ENCODE results near the gene CYREN.

CYREN gene

GRCh38 chr7:135186261-135186540 is 15.7 kb upstream of the CYREN start:
- H2AFZ ChIP-seq (ENCODE audit: low read depth, low read length, severe bottlenecking): no peak overlapping the region

GRCh38 chr7:135185471-135186260 is 15.2 kb upstream of the CYREN start:
- Histone ChIP-seq H3K4me3 (ENCODE audit: insufficient read depth, low read length, poor library complexity, severe bottlenecking) (no peak overlapping the region), H3F3A (ENCODE audit: insufficient read depth) (no peaks in the 10 kb centered on the region), H3K27me3 (ENCODE audit: low read length) (no peaks in the 10 kb centered on the region), H3K4me2 (ENCODE audit: low read depth, low read length, poor library complexity, severe bottlenecking) (no peak overlapping the region), H3K9me2 (replicated peaks; ENCODE audit: insufficient read depth, low read length) (no peaks in the 10 kb centered on the region), H4K20me1 (ENCODE audit: low read depth, low read length) (no peaks in the 10 kb centered on the region), H2AFZ (ENCODE audit: low read depth, low read length, severe bottlenecking) (no peak overlapping the region), H3K9me3 (ENCODE audit: insufficient read depth, low read length) (peaks cover 26% of the 10 kb centered on the region; the same call in 1 of the 2 replicates), H3K9ac (ENCODE audit: low read length) (no peak overlapping the region), H3K79me2 (ENCODE audit: insufficient read depth, low read length) (no peaks in the 10 kb centered on the region), H3K36me3 (ENCODE audit: low read length) (peaks cover 5% of the 10 kb centered on the region; the same call in 1 of the 2 replicates), H3K27ac (ENCODE audit: low read depth, low read length) (no peak overlapping the region)
- TF ChIP-seq CTCF (IDR thresholded peaks at IDR 0.05; ENCODE audit: insufficient read depth, low read length, poor library complexity, severe bottlenecking) (no peak), EZH2phosphoT487 (conservative IDR thresholded peaks at IDR 0.05; ENCODE audit: low read length) (no peak)

More at GRCh38 chr7:135186261-135186540, 15.7 kb upstream of the CYREN start:
- no peaks in the 10 kb centered on the region for H3K27me3 ChIP-seq (ENCODE audit: low read length)
- H3K79me2 ChIP-seq (ENCODE audit: insufficient read depth, low read length): no peaks in the 10 kb centered on the region
- H3K4me2 ChIP-seq (ENCODE audit: low read depth, low read length, poor library complexity, severe bottlenecking): no peak overlapping the region
- no peaks in the 10 kb centered on the region for H4K20me1 ChIP-seq (ENCODE audit: low read depth, low read length)
- H3K36me3 ChIP-seq (ENCODE audit: low read length): peaks cover 5% of the 10 kb centered on the region; the same call in 1 of the 2 replicates
- no peak for TF ChIP-seq CTCF (IDR thresholded peaks at IDR 0.05; ENCODE audit: insufficient read depth, low read length, poor library complexity, severe bottlenecking)
- no peak for TF ChIP-seq EZH2phosphoT487 (conservative IDR thresholded peaks at IDR 0.05; ENCODE audit: low read length)
- no peak overlapping the region for H3K9ac ChIP-seq (ENCODE audit: low read length)
- peaks cover 21% of the 10 kb centered on the region; the same call in 1 of the 2 replicates for H3K9me3 ChIP-seq (ENCODE audit: insufficient read depth, low read length)
- H3F3A ChIP-seq (ENCODE audit: insufficient read depth): no peaks in the 10 kb centered on the region
- H3K27ac ChIP-seq (ENCODE audit: low read depth, low read length): no peak overlapping the region
- H3K4me3 ChIP-seq (ENCODE audit: insufficient read depth, low read length, poor library complexity, severe bottlenecking): no peak overlapping the region
- no peaks in the 10 kb centered on the region for H3K9me2 ChIP-seq (replicated peaks; ENCODE audit: insufficient read depth, low read length)

- Histone ChIP-seq H3K4me2 (ENCODE audit: low read depth, low read length, poor library complexity, severe bottlenecking) (no peak overlapping the region), H3K79me2 (ENCODE audit: insufficient read depth, low read length) (no peaks in the 10 kb centered on the region), H3K9me3 (ENCODE audit: insufficient read depth, low read length) (peaks cover 28% of the 10 kb centered on the region; the same call in 1 of the 2 replicates), H3F3A (ENCODE audit: insufficient read depth) (no peaks in the 10 kb centered on the region), H2AFZ (ENCODE audit: low read depth, low read length, severe bottlenecking) (no peak overlapping the region), H3K36me3 (ENCODE audit: low read length) (peaks cover 5% of the 10 kb centered on the region; the same call in 1 of the 2 replicates), H4K20me1 (ENCODE audit: low read depth, low read length) (no peaks in the 10 kb centered on the region), H3K9me2 (replicated peaks; ENCODE audit: insufficient read depth, low read length) (no peaks in the 10 kb centered on the region), H3K4me3 (ENCODE audit: insufficient read depth, low read length, poor library complexity, severe bottlenecking) (no peak overlapping the region), H3K9ac (ENCODE audit: low read length) (no peak overlapping the region), H3K27ac (ENCODE audit: low read depth, low read length) (no peak overlapping the region), H3K27me3 (ENCODE audit: low read length) (no peaks in the 10 kb centered on the region)
- no peak for TF ChIP-seq EZH2phosphoT487 (conservative IDR thresholded peaks at IDR 0.05; ENCODE audit: low read length)
Observed at GRCh38 chr7:135184254-135184841, 13.8 kb upstream of the CYREN start.

- no peak overlapping the region for H3K27ac ChIP-seq (ENCODE audit: low read depth, low read length)
- H3K9ac ChIP-seq (ENCODE audit: low read length): no peak overlapping the region
- H3K4me2 ChIP-seq (ENCODE audit: low read depth, low read length, poor library complexity, severe bottlenecking): no peak overlapping the region
- H3K9me3 ChIP-seq (ENCODE audit: insufficient read depth, low read length): peaks cover 28% of the 10 kb centered on the region; the same call in 1 of the 2 replicates
- no peak overlapping the region for H2AFZ ChIP-seq (ENCODE audit: low read depth, low read length, severe bottlenecking)
- peaks cover 5% of the 10 kb centered on the region; the same call in 1 of the 2 replicates for H3K36me3 ChIP-seq (ENCODE audit: low read length)
- H3F3A ChIP-seq (ENCODE audit: insufficient read depth): no peaks in the 10 kb centered on the region
- H3K4me3 ChIP-seq (ENCODE audit: insufficient read depth, low read length, poor library complexity, severe bottlenecking): no peak overlapping the region
- H3K27me3 ChIP-seq (ENCODE audit: low read length): no peaks in the 10 kb centered on the region
- no peaks in the 10 kb centered on the region for H4K20me1 ChIP-seq (ENCODE audit: low read depth, low read length)
- H3K9me2 ChIP-seq (replicated peaks; ENCODE audit: insufficient read depth, low read length): no peaks in the 10 kb centered on the region
- TF ChIP-seq CTCF (IDR thresholded peaks at IDR 0.05; ENCODE audit: insufficient read depth, low read length, poor library complexity, severe bottlenecking): no peak
- no peak for TF ChIP-seq EZH2phosphoT487 (conservative IDR thresholded peaks at IDR 0.05; ENCODE audit: low read length)
- H3K79me2 ChIP-seq (ENCODE audit: insufficient read depth, low read length): no peaks in the 10 kb centered on the region
Observed at GRCh38 chr7:135183478-135183877, 13.0 kb upstream of the CYREN start.
